ENCODE results near the gene PLPP3. TPM values are rescaled to one million over a fixed set of nuclear protein-coding genes. Genes with fewer than 3 reads are reported as not detected.

Gene PLPP3
- total RNA-seq, 1 experiment from 2014 or later, result 8.2 TPM

GRCh38 chr1:56461158-56462127 lies 117.9 kb downstream of the PLPP3 start:
- CTCF ChIA-PET, result no interaction called here
- H3K27me3 ChIP-seq (ENCODE audit: control insufficient read depth, insufficient read depth, low read length), result no peaks in the 10 kb centered on the region
- H3K27ac ChIP-seq (ENCODE audit: low read length), result no peak overlapping the region
- POLR2A ChIA-PET, result no interaction called here
- DNase-seq (ENCODE audit: low read depth, low spot score), result no peak
- H3K36me3 ChIP-seq (ENCODE audit: control insufficient read depth, insufficient read depth, low read length), result no peaks in the 10 kb centered on the region
- H3K4me1 ChIP-seq (ENCODE audit: control insufficient read depth, insufficient read depth, low read length), result no peaks in the 10 kb centered on the region
- no peak overlapping the region for H3K4me3 ChIP-seq (ENCODE audit: low read depth in 2 of 2, low read length in 2 of 2)
- no peak for TF ChIP-seq POLR2AphosphoS5 (IDR thresholded peaks at IDR 0.05; ENCODE audit: low read depth, low read length)
- TF ChIP-seq REST (IDR thresholded peaks at IDR 0.05; ENCODE audit: insufficient read depth in 1 of 2, low read depth in 2 of 2, low read length in 1 of 2), result no peak
- no peak for TF ChIP-seq SIN3A (IDR thresholded peaks at IDR 0.05; ENCODE audit: borderline replicate concordance, insufficient read depth, low read depth, low read length)
- no peak for TF ChIP-seq TCF7L2 (IDR thresholded peaks at IDR 0.05; ENCODE audit: low read depth, low read length)
- no peaks in the 10 kb centered on the region for H3K9me3 ChIP-seq (ENCODE audit: control insufficient read depth, insufficient read depth, low read depth, low read length)
- BruUV-seq (replicated peaks), result no TSS peak
- no peak for ATAC-seq
- intact Hi-C loops (cut with micrococcal nuclease; ENCODE audit: unreplicated experiment) (no loop called here), in situ Hi-C loops (cut with HindIII; ENCODE audit: low pct_unique_long_range_greater_than_20kb, low sequenced_read_pairs) (no loop called here)

GRCh38 chr1:56459260-56459659 lies 120.1 kb downstream of the PLPP3 start:
- no peak for TF ChIP-seq POLR2AphosphoS5 (IDR thresholded peaks at IDR 0.05; ENCODE audit: low read depth, low read length)
- TF ChIP-seq TCF7L2 (IDR thresholded peaks at IDR 0.05; ENCODE audit: low read depth, low read length), result no peak
- TF ChIP-seq REST (IDR thresholded peaks at IDR 0.05; ENCODE audit: insufficient read depth in 1 of 2, low read depth in 2 of 2, low read length in 1 of 2), result no peak
- no peaks in the 10 kb centered on the region for H3K27me3 ChIP-seq (ENCODE audit: control insufficient read depth, insufficient read depth, low read length)
- intact Hi-C loops (cut with micrococcal nuclease; ENCODE audit: unreplicated experiment), result no loop called here
- DNase-seq (ENCODE audit: low read depth, low spot score) (no peak), ATAC-seq (no peak)
- H3K4me3 ChIP-seq (ENCODE audit: low read depth in 2 of 2, low read length in 2 of 2), result no peak overlapping the region
- BruUV-seq (replicated peaks), result no TSS peak
- no peaks in the 10 kb centered on the region for H3K9me3 ChIP-seq (ENCODE audit: control insufficient read depth, insufficient read depth, low read depth, low read length)
- no peaks in the 10 kb centered on the region for H3K4me1 ChIP-seq (ENCODE audit: control insufficient read depth, insufficient read depth, low read length)
- POLR2A ChIA-PET, result no interaction called here
- no peak overlapping the region for H3K27ac ChIP-seq (ENCODE audit: low read length)
- in situ Hi-C loops (cut with HindIII; ENCODE audit: low pct_unique_long_range_greater_than_20kb, low sequenced_read_pairs), result no loop called here
- no peaks in the 10 kb centered on the region for H3K36me3 ChIP-seq (ENCODE audit: control insufficient read depth, insufficient read depth, low read length)
- CTCF ChIA-PET, result no interaction called here
